Endothelial cell of umbilical vein (primary cell): ENCODE data around the gene SURF1. TPM values are rescaled to one million over a fixed set of nuclear protein-coding genes. Genes with fewer than 3 reads are reported as not detected.

Experiments
- BruUV-seq: library from RNA; stranded (reverse); fragments of 400-500 nt; replicated peaks from 2 replicates; lab custom pipeline; 2021; lab: Mats Ljungman, UMichigan
- CTCF ChIA-PET: fragments of 300-600, 350-600 bp; sonication (Branson Sonifier 250); formaldehyde crosslinking; loops from one replicate; lab custom pipeline; 2021; ENCODE audit warnings: antibody characterized with exemption, inconsistent platforms; lab: Charles Lee
- POLR2A ChIA-PET: fragments of 300-600, 350-600 bp; sonication (Branson Sonifier 250); formaldehyde crosslinking; loops from one replicate; lab custom pipeline; 2021; ENCODE audit warnings: antibody characterized with exemption, inconsistent platforms; lab: Charles Lee
- DNase-seq: peaks from one replicate; pipeline ENCODE4 v3.0.0-alpha.2; 2011; ENCODE audit warnings: low read depth, low spot score
- FAIRE-seq: peaks from 2 replicates; lab custom pipeline; 2011; peaks lifted over from hg19 to GRCh38; lab: Jason Lieb, UNC
- H2AFZ ChIP-seq: 2 replicates; pipeline ENCODE4 v1.6.0; 2012; ENCODE audit warnings: low read depth, low read length, control low read depth, inconsistent platforms
- H3K27ac ChIP-seq: 2 replicates; pipeline ENCODE4 v1.5.1; 2011; ENCODE audit warnings: low read depth, mild to moderate bottlenecking, control low read depth, low read length, moderate library complexity; ENCODE audit not compliant: insufficient read depth
- H3K27me3 ChIP-seq, 2 experiments: 2 replicates each; pipeline versions ENCODE4 v1.6.0 to v1.6.1; 2011; ENCODE audit warnings: low read length in 2 of 2, mixed read lengths in 1 of 2; ENCODE audit not compliant: control insufficient read depth in 2 of 2, insufficient read depth in 2 of 2
- H3K36me3 ChIP-seq, 2 experiments: 2 replicates in 1 of 2; 3 replicates in 1 of 2; pipeline ENCODE4 v1.5.1; 2011; ENCODE audit warnings: low read length in 2 of 2, mild to moderate bottlenecking in 1 of 2, moderate library complexity in 1 of 2; ENCODE audit not compliant: control insufficient read depth in 2 of 2, insufficient read depth in 2 of 2; ENCODE audit errors: extremely low read depth in 1 of 2
- H3K4me1 ChIP-seq: 3 replicates; pipeline ENCODE4 v1.5.1; 2011; ENCODE audit warnings: mild to moderate bottlenecking, low read length; ENCODE audit not compliant: control insufficient read depth, insufficient read depth; ENCODE audit errors: extremely low read depth
- H3K4me2 ChIP-seq: 2 replicates; pipeline ENCODE4 v1.6.1; 2011; ENCODE audit warnings: low read length, control low read depth, mixed read lengths; ENCODE audit not compliant: insufficient read depth
- H3K4me3 ChIP-seq, 3 experiments: fragments of 200-600 bp in 1 of 3; sonication (generic), shearing (Covaris generic) in 1 of 3; replicated peaks in 1 of 3; 2 replicates each; pipeline ENCODE4 v1.5.1; 2011 to 2016; ENCODE audit warnings: control low read depth in 3 of 3, low read length in 3 of 3, mild to moderate bottlenecking in 2 of 3, inconsistent platforms in 1 of 3, low read depth in 1 of 3, moderate library complexity in 1 of 3; ENCODE audit not compliant: insufficient read depth in 1 of 3
- H3K79me2 ChIP-seq: 2 replicates; pipeline ENCODE4 v1.6.0; 2012; ENCODE audit warnings: low read length, inconsistent platforms; ENCODE audit not compliant: control insufficient read depth, insufficient read depth
- H3K9ac ChIP-seq: replicated peaks from 2 replicates; pipeline ENCODE3; 2011; ENCODE audit warnings: low read length, control low read depth; ENCODE audit not compliant: insufficient read depth; ENCODE audit errors: extremely low read depth
- H3K9me1 ChIP-seq: replicated peaks from 3 replicates; pipeline ENCODE4 v1.6.0; 2011; ENCODE audit warnings: mild to moderate bottlenecking, low read length; ENCODE audit not compliant: control insufficient read depth, insufficient read depth; ENCODE audit errors: extremely low read depth
- H3K9me3 ChIP-seq: replicated peaks from 2 replicates; pipeline ENCODE4 v1.5.1; 2012; ENCODE audit warnings: low read length, inconsistent platforms; ENCODE audit not compliant: control insufficient read depth, insufficient read depth
- H4K20me1 ChIP-seq: replicated peaks from 2 replicates; pipeline ENCODE3; 2011; ENCODE audit warnings: mild to moderate bottlenecking, low read length; ENCODE audit not compliant: control insufficient read depth, insufficient read depth; ENCODE audit errors: extremely low read depth
- EZH2 ChIP-seq: IDR thresholded peaks from 2 replicates; pipeline ENCODE4 v1.6.1; 2012; ENCODE audit warnings: borderline replicate concordance, low read depth, mild to moderate bottlenecking, moderate library complexity, low read length, inconsistent platforms; ENCODE audit not compliant: severe bottlenecking
- GATA2 ChIP-seq: IDR thresholded peaks from 2 replicates; pipeline ENCODE4 v1.7.0; 2011; ENCODE audit warnings: low read depth, mild to moderate bottlenecking, moderate library complexity, mixed read lengths, low read length; ENCODE audit not compliant: insufficient read length, insufficient read depth
- MAX ChIP-seq: IDR thresholded peaks from 2 replicates; pipeline ENCODE4 v1.6.1; 2011; ENCODE audit not compliant: insufficient read depth, insufficient read length
- MYC ChIP-seq: IDR thresholded peaks from one replicate; pipeline ENCODE4 v1.6.1; 2011; ENCODE audit warnings: mild to moderate bottlenecking, low read depth, low read length
- POLR2A ChIP-seq: IDR thresholded peaks from 2 replicates; pipeline ENCODE4 v1.6.1; 2012; ENCODE audit warnings: low read depth, mild to moderate bottlenecking, control low read depth, low read length
- dilution Hi-C: fragments of 300-500 bp; cut with MboI; formaldehyde crosslinking; loops from one replicate; pipeline ENCODE4 v1.15.0; 2019; ENCODE audit warnings: low sequenced_read_pairs; ENCODE audit not compliant: extremely low pct_ligation_motif_present
- intact Hi-C: fragments of 100-400 bp; cut with micrococcal nuclease; formaldehyde crosslinking; loops from one replicate; pipeline ENCODE4 v1.10.0; 2022
- polyA plus RNA-seq, 4 experiments: library from polyadenylated mRNA; depleted of rRNA in 3 of 4; stranded (reverse) in 3 of 4; unstranded in 1 of 4; fragments of >200 nt; gene quantifications; 2 replicates each; pipeline versions ENCODE4 v1.2.1 to v1.2.3, GENCODE V29; 2011 to 2012; ENCODE audit warnings: missing spikeins in 1 of 4
- total RNA-seq: library from RNA; stranded (reverse); gene quantifications from 2 replicates; pipeline ENCODE4 v1.2.3, GENCODE V29; 2021

The SURF1 gene
- total and polyA plus RNA-seq, 2 donors (not counting 3 experiments of a cell fraction or from before 2014, with no cell fraction given), result 22.8 to 27.1 TPM

- BruUV-seq, result no TSS peak
- Histone ChIP-seq H3K9me1 (no peaks in the 10 kb centered on the region), H3K4me1 (peaks cover 20% of the 10 kb centered on the region), H3K9me3 (no peaks in the 10 kb centered on the region), H2AFZ (no peak overlapping the region), H3K4me2 (no peak overlapping the region), H3K36me3 (peaks cover 11 to 44% of the 10 kb centered on the region in 2 experiments), H3K9ac (no peak overlapping the region), H3K79me2 (peaks cover 100% of the 10 kb centered on the region), H3K4me3 (no peak overlapping the region), H3K27me3 (no peaks in the 10 kb centered on the region), H3K27ac (no peak overlapping the region), H4K20me1 (peaks cover 2% of the 10 kb centered on the region)
- DNase-seq, result no peak
- FAIRE-seq, result no peak
- dilution Hi-C loops (no loop called here), intact Hi-C loops (no loop called here)
- TF ChIP-seq MAX (no peak), GATA2 (no peak), EZH2 (no peak)
- ChIA-PET POLR2A (interaction anchor here (1.0 kb wide), 1 partner anchor 23 kb away, joined by 4 read pairs; the partner anchor contains the start of genes MED22 and RPL7A), CTCF (no interaction called here)
Measured at GRCh38 chr9:133370685-133371084, 14.4 kb upstream of the SURF1 start.

GRCh38 chr9:133369933-133370332 lies 13.6 kb upstream of the SURF1 start:
- no peak overlapping the region for H3K4me2 ChIP-seq
- peaks cover 20% of the 10 kb centered on the region for H3K4me1 ChIP-seq
- no peak for FAIRE-seq
- no peak overlapping the region for H3K4me3 ChIP-seq
- H3K27me3 ChIP-seq, result no peaks in the 10 kb centered on the region
- DNase-seq, result no peak
- H3K9ac ChIP-seq, result no peak overlapping the region
- no peak overlapping the region for H2AFZ ChIP-seq
- no peaks in the 10 kb centered on the region for H3K9me3 ChIP-seq
- BruUV-seq, result no TSS peak
- TF ChIP-seq POLR2A (no peak), MYC (no peak), MAX (no peak), EZH2 (no peak)
- H3K9me1 ChIP-seq, result no peaks in the 10 kb centered on the region
- H3K36me3 ChIP-seq, result peaks cover 14 to 51% of the 10 kb centered on the region in 2 experiments
- H3K79me2 ChIP-seq, result peaks cover 99% of the 10 kb centered on the region
- CTCF ChIA-PET, result no interaction called here
- no peak overlapping the region for H3K27ac ChIP-seq
- intact Hi-C loops (no loop called here), dilution Hi-C loops (no loop called here)
- POLR2A ChIA-PET, result no interaction called here
- peaks cover 2% of the 10 kb centered on the region for H4K20me1 ChIP-seq
